ENCODE measurements around the gene DDX41.

Gene DDX41

DNA sequence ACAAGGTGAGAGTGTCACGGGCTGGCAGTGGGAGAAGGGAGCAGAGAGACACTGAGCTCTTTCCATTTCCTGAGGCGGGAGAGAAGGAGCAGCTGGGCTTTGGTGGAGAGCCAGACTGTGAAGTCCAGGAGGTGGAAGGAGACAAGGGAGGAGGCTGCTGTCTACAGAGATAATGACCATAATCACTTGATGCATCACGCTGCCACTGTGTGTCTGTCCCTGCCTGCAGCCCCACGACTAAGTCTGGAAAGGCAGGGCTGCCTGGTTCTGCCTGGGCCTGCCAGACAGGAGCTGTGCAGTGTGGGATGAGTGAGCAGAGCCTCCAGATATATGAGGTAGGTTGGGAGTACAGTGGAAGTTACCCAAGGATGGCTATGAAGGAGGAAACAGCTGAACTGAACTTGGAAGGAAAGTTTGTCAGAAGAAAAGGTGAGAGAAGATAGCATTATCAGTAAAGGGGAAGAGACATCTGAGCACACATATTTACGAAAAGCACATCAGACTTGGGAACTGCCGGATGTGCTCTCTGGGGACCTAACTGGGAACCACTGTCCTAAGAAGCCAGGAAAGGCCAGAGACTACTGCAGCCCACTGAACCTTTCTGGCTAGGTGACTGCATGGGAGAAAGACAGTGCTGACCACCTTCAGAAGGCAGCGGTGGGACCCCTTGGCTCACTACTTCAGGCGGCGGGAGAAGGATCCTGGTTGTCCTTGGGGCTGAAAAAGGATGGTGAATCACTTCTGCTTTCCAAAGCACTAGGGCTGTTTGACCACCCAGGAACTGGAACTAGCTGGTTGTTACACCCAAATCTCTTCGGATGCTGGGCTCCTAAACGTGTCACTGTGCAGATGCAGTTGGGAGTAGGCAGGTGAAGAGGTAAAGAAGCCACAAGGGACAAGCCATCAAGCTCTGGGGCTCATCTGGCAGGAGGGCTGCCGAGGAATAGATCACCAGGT lies 12.8 kb upstream of the DDX41 start:
- in situ Hi-C loops (cut with MboI; ENCODE audit: low sequenced_read_pairs, unreplicated experiment), result no loop called here

DNA sequence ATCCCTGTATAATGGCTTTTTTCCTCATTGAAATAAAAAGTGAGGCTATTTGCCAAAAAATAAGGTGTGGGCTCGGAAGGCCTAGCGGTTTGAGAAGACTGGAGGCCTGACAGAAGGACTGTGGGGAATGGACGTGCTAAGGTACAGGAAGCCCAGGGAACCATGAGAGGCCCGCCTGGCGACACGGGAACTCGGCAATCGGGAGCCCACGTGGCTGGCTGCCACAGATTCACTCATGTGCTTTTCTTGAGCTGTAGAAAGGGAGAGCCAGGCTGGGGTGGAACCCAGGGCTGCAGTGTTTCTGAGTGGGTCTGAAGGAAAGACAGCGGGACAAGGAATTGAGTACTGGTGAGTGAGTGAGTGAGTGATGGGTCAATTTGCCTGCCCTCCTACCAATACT lies 11.9 kb upstream of the DDX41 start:
- TF ChIP-seq, protein P1, sequence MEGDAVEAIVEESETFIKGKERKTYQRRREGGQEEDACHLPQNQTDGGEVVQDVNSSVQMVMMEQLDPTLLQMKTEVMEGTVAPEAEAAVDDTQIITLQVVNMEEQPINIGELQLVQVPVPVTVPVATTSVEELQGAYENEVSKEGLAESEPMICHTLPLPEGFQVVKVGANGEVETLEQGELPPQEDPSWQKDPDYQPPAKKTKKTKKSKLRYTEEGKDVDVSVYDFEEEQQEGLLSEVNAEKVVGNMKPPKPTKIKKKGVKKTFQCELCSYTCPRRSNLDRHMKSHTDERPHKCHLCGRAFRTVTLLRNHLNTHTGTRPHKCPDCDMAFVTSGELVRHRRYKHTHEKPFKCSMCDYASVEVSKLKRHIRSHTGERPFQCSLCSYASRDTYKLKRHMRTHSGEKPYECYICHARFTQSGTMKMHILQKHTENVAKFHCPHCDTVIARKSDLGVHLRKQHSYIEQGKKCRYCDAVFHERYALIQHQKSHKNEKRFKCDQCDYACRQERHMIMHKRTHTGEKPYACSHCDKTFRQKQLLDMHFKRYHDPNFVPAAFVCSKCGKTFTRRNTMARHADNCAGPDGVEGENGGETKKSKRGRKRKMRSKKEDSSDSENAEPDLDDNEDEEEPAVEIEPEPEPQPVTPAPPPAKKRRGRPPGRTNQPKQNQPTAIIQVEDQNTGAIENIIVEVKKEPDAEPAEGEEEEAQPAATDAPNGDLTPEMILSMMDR (IDR thresholded peaks at IDR 0.05; ENCODE audit: borderline replicate concordance, control extremely low read depth, extremely low read depth, insufficient read depth, missing control alignments), result no peak
- in situ Hi-C loops (cut with MboI; ENCODE audit: low sequenced_read_pairs, unreplicated experiment), result no loop called here
- no peak for DNase-seq (ENCODE audit: low spot score)

More for the DNA sequence above, 12.8 kb upstream of the DDX41 start:
- TF ChIP-seq, protein P1 (IDR thresholded peaks at IDR 0.05; ENCODE audit: borderline replicate concordance, control extremely low read depth, extremely low read depth, insufficient read depth, missing control alignments), result no peak
- DNase-seq (ENCODE audit: low spot score), result no peak

DNA sequence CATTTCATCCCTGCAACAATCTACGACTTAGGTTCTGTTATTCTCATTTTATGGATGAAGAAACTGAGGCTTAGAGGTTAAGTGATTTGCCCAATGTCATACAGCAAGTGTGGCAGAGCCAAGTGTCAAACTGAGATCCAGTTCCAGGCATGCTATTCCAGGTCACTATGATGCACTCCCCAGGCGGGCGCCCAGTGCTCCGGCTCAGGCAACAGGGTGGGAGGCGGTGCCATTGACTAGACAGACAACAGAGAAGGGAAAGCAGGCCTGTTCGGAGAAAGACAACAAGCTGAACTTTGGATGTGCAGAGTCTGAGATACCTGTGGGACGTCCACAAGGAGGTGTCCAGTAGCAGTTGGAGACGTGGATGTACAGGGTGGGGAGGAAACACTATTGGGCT lies 10.8 kb upstream of the DDX41 start:
- in situ Hi-C loops (cut with MboI; ENCODE audit: low sequenced_read_pairs, unreplicated experiment), result no loop called here
- TF ChIP-seq, protein P1 (IDR thresholded peaks at IDR 0.05; ENCODE audit: borderline replicate concordance, control extremely low read depth, extremely low read depth, insufficient read depth, missing control alignments), result no peak
- DNase-seq (ENCODE audit: low spot score), result no peak

DNA sequence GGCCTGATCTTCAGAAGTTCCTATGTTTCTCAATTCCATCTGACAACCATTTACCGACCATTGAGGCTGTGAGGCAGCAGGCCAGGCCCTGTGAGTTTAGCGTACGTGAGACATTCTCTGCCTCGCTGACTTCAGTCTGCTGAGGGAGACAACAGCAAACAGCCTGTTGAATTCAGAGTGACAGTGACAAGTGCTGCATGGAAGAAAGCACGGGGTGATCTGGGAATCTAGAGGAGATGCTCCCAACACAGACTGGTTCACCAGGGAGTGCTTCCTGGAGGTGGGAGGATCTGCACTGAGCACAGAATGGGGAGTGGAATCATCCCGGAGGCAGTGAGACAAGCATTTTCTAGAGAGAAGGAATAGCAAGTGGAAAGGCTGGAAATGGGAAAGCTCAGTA lies 10.0 kb upstream of the DDX41 start:
- no peak for DNase-seq (ENCODE audit: low spot score)
- in situ Hi-C loops (cut with MboI; ENCODE audit: low sequenced_read_pairs, unreplicated experiment), result no loop called here
- TF ChIP-seq, protein P1 (IDR thresholded peaks at IDR 0.05; ENCODE audit: borderline replicate concordance, control extremely low read depth, extremely low read depth, insufficient read depth, missing control alignments), result no peak

DNA sequence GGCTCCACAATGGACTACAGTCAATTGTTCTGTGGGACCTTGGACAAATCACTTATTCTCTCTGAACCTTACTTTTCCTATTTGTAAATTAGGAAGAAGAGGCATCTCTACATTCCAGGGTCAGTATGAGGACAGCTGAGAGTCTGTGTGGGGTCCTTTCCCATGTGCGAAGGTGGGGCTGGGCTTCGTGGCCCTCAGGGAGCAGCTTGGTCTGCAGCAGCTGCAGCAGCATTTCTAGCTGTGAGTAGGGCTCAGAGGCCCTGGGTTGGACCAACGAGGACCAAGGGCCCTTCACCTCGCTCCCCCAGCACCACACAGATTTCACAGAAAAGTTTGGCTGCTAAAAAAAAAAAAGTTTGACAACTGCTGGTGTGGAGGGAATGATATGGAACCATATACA lies 9.4 kb upstream of the DDX41 start:
- in situ Hi-C loops (cut with MboI; ENCODE audit: low sequenced_read_pairs, unreplicated experiment), result no loop called here
- DNase-seq (ENCODE audit: low spot score), result no peak

DNA sequence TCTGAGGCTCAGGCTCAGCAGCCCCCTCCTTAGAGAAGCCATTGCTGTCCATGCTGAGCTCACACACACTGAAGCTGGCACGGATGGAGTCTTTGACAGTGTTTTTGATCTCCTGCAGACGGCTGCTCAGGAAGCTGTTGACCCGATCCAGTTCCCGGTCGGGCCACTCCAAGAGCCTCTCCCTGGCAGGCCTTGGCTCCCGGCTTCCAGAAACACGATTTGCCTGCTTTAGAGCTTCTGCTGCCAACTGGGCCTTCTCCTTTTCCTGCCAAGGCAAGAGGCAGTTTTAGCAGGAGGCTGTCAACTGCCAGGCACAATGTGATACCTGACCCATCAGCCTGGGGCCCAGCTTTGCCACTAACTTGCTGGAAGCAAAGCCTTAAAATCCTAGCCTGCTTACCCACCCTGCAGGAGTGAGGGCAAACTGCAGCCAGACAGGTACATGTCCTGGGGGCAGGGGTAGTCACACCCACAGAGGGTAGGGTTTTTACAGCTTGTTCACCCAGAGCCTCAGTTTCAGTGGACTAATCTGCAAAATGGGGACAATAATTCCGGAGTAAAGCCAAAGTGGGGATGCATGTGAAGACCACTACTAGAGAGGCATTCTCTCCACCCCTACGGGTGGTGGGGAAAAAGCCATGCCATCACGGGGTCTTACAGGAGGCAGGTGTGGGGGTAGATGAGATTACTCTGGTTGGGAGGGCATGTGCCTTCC lies 8.3 kb upstream of the DDX41 start:
- TF ChIP-seq, protein P1 (IDR thresholded peaks at IDR 0.05; ENCODE audit: borderline replicate concordance, control extremely low read depth, extremely low read depth, insufficient read depth, missing control alignments), result no peak
- in situ Hi-C loops (cut with MboI; ENCODE audit: low sequenced_read_pairs, unreplicated experiment), result no loop called here
- no peak for DNase-seq (ENCODE audit: low spot score)

More for the DNA sequence above, 9.4 kb upstream of the DDX41 start:
- TF ChIP-seq, protein P1 (IDR thresholded peaks at IDR 0.05; ENCODE audit: borderline replicate concordance, control extremely low read depth, extremely low read depth, insufficient read depth, missing control alignments), result no peak
